Kidney epithelial cell (primary cell): ENCODE data around the gene PHACTR3. TPM values are rescaled to one million over a fixed set of nuclear protein-coding genes. Genes with fewer than 3 reads are reported as not detected.

Source experiments
- DNase-seq: peaks from one replicate; pipeline ENCODE4 v3.0.0-alpha.2; 2010; ENCODE audit warnings: low read depth
- H3K27me3 ChIP-seq: 2 replicates; pipeline ENCODE4 v1.6.0; 2011; ENCODE audit warnings: low read length; ENCODE audit not compliant: control insufficient read depth, insufficient read depth
- H3K36me3 ChIP-seq: 2 replicates; pipeline ENCODE4 v1.5.1; 2011; ENCODE audit warnings: low read length; ENCODE audit not compliant: control insufficient read depth, insufficient read depth
- H3K4me3 ChIP-seq: 2 replicates; pipeline ENCODE4 v1.5.1; 2011; ENCODE audit warnings: low read depth, mild to moderate bottlenecking, control low read depth, low read length
- total RNA-seq: library from RNA; depleted of rRNA; stranded (reverse); fragments of >200 nt; gene quantifications from 2 replicates; pipeline ENCODE4 v1.2.3, GENCODE V29; 2015
- TF ChIP-seq, protein P1 (sequence below): IDR thresholded peaks from 2 replicates; pipeline ENCODE4 v1.5.1; 2011; ENCODE audit warnings: mild to moderate bottlenecking, moderate library complexity, low read length, control low read depth, inconsistent platforms; ENCODE audit not compliant: insufficient read depth, poor library complexity, severe bottlenecking

Gene PHACTR3
- total RNA-seq, 1 donor from 2014 or later = not detected

DNA sequence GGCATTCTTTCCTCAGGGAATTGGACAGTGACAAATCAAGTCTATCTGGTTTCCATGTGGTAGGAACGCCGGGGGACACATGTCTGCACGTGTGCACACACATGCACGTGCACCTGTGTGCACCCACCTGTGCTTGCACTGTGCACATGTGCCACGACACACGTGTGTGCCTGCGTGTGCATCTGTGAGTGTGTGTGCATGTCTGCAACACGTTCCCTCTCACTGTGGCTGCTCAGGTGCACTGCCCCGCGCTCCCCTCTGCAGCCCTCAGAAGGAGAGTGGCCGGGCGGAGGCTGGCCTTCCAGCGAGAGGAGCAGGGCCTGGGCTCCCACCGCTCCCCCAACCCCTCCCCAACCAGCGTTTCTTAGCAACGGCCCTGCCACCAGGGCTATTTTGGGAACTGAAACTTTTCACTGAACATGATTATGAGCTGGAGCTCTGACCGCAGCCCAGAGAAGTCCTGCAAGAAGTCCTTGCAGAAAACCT is 147.8 kb downstream of the PHACTR3 start:
- Histone ChIP-seq H3K27me3 (peaks cover 20% of the 10 kb centered on the region), H3K36me3 (no peaks in the 10 kb centered on the region), H3K4me3 (no peak overlapping the region)
- TF ChIP-seq, protein P1, sequence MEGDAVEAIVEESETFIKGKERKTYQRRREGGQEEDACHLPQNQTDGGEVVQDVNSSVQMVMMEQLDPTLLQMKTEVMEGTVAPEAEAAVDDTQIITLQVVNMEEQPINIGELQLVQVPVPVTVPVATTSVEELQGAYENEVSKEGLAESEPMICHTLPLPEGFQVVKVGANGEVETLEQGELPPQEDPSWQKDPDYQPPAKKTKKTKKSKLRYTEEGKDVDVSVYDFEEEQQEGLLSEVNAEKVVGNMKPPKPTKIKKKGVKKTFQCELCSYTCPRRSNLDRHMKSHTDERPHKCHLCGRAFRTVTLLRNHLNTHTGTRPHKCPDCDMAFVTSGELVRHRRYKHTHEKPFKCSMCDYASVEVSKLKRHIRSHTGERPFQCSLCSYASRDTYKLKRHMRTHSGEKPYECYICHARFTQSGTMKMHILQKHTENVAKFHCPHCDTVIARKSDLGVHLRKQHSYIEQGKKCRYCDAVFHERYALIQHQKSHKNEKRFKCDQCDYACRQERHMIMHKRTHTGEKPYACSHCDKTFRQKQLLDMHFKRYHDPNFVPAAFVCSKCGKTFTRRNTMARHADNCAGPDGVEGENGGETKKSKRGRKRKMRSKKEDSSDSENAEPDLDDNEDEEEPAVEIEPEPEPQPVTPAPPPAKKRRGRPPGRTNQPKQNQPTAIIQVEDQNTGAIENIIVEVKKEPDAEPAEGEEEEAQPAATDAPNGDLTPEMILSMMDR = no peak
- no peak for DNase-seq

DNA sequence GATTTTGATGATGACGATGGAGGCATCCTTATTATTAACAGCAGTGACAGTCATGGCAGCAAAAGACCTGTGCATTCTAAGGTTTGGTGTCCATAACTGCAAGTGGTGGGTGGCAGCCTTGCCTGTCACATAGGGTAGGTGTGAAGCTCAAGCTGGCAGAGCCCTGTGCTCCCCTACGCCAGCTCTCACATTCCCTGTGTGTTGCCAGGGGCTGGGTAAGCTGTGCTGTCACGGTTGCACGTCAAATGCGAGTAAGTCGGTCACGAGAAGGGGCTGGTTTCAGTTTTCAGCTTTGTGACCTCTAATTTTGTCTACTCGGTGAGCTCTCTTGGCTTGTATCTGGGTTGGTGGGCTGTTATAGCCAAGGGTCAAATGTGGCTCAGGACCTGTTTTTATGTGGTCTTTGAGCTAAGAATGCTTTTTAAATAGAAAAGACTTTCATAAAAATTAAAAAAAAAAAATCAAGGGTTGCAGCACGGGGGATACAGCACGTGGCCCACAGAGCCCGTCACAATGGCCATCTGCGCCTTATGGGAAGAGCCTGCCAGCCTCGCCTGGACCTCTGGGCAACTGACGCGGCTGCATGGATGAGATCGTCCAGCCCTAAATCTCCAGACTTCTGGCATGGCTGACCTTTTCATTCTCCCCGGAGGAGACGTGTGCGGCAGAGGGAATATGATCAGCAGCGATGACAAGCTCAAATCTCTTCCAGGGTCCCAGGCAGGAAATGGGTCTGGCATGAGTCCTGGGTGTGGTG is 148.5 kb downstream of the PHACTR3 start:
- TF ChIP-seq, protein P1 = no peak
- no peak for DNase-seq
- Histone ChIP-seq H3K4me3 (no peak overlapping the region), H3K36me3 (no peaks in the 10 kb centered on the region), H3K27me3 (peaks cover 20% of the 10 kb centered on the region)

DNA sequence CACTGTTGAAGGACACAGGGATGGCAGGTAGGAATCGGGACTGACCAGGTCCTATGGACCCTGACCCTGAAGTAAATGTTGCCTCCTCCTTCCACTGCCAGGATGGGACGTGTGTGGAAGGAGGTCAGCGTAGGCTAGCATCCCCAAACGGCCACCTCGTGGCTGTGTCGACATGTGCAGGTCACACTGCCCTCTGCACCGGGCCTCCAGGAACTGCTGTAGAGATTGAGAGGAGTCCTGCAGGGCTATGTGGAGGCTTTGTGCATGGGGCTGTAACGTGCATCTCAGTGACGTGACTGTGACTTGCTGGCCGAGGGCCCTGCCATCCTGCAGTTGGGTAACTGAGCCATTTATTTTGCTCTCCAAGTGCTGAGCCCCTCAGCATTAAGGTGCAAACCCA is 149.5 kb downstream of the PHACTR3 start:
- H3K4me3 ChIP-seq = no peak overlapping the region
- DNase-seq = no peak
- H3K27me3 ChIP-seq = peaks cover 20% of the 10 kb centered on the region
- no peaks in the 10 kb centered on the region for H3K36me3 ChIP-seq
- TF ChIP-seq, protein P1 = no peak

DNA sequence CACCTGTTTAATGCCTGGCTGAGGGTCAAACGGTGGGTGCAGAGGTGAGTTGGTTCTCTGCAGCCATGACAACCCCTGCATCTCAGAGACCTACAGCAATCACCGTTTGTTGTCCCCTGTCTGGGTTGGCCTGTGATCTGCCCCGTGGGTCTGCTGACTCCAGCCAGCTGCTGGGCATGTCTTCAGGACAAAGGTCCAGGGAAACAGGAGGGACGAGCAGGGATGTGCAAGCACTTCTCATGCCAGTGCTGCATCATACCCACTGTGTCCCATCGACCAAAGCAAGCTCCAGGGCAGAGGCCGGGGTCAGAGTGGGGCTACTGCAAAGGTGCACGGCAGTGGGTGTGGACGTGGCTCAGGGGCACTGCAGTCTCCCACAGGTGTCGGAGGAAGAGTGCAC is 150.2 kb downstream of the PHACTR3 start:
- peaks cover 20% of the 10 kb centered on the region for H3K27me3 ChIP-seq
- H3K36me3 ChIP-seq = no peaks in the 10 kb centered on the region
- DNase-seq = no peak
- TF ChIP-seq, protein P1 = no peak
- no peak overlapping the region for H3K4me3 ChIP-seq

DNA sequence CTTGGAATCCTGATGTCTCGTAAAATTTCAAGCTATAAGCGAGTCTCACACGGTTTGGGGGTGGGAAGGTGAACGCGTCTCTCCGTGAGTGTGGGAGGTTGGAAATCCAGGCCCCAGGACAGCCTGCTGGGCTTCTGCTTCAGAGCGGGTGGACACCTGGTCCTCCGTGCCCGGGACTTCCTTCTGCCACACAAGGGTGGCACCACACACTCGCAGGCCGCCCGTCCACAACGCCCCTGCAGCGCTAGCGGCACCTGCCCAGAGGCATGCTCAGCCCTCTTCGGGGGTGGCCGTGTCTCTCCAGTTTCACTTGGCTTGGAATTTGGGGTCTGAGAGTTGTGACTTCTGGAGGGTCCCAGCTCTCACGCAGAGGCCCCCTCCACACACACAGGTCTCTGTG is 151.9 kb downstream of the PHACTR3 start:
- DNase-seq = no peak
- Histone ChIP-seq H3K27me3 (peaks cover 12% of the 10 kb centered on the region), H3K36me3 (no peaks in the 10 kb centered on the region), H3K4me3 (no peak overlapping the region)
- TF ChIP-seq, protein P1 = no peak

DNA sequence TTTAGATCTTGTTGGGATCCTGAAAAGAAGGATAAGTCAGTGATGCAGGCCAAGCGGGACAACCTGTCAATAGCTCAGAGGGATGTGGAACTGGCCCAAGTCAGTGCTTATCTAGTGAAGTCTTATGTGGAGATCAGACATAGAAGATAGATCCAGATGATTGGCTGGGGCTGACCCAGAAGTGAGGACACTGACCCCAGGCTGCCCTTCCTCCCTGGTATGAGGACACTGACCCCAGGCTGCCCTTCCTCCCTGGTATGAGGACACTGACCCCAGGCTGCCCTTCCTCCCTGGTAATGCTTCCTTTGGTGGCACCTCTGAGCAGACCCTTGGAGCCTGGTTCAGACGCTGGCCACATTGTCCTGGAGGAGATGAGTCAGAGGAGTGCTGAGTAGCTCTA is 159.7 kb downstream of the PHACTR3 start:
- TF ChIP-seq, protein P1 = no peak
- Histone ChIP-seq H3K4me3 (no peak overlapping the region), H3K27me3 (no peaks in the 10 kb centered on the region), H3K36me3 (no peaks in the 10 kb centered on the region)
- no peak for DNase-seq
